HG02610 (cell line): ENCODE measurements around the gene TRPV4.

Experiments
- ATAC-seq: cut with Tn5 transposase; IDR thresholded peaks from one replicate; pipeline ENCODE4 v1.9.1; 2021; ENCODE audit warnings: mild to moderate bottlenecking, moderate library complexity; ENCODE audit not compliant: unreplicated experiment

TRPV4 gene

GRCh38 chr12:109808876-109809646 is 24.1 kb downstream of the TRPV4 start:
- ATAC-seq: no peak

GRCh38 chr12:109807954-109808643 is 25.1 kb downstream of the TRPV4 start:
- ATAC-seq: no peak

- ATAC-seq: no peak
Measured at GRCh38 chr12:109804820-109805761, 28.1 kb downstream of the TRPV4 start.

GRCh38 chr12:109803678-109804077 is 29.5 kb downstream of the TRPV4 start:
- ATAC-seq: no peak

- no peak for ATAC-seq
Measured at GRCh38 chr12:109802828-109803227, 30.4 kb downstream of the TRPV4 start.

GRCh38 chr12:109800536-109800935 is 32.7 kb downstream of the TRPV4 start:
- ATAC-seq: no peak

GRCh38 chr12:109798691-109799090 is 34.5 kb downstream of the TRPV4 start:
- no peak for ATAC-seq

GRCh38 chr12:109797905-109798669 is 35.1 kb downstream of the TRPV4 start:
- no peak for ATAC-seq

GRCh38 chr12:109796057-109796456 is 37.1 kb downstream of the TRPV4 start:
- no peak for ATAC-seq

- ATAC-seq: no peak
Measured at GRCh38 chr12:109795023-109795422, 38.2 kb downstream of the TRPV4 start.

GRCh38 chr12:109793826-109794501 is 39.2 kb downstream of the TRPV4 start:
- no peak for ATAC-seq

GRCh38 chr12:109793411-109793810 is 39.8 kb downstream of the TRPV4 start:
- no peak for ATAC-seq

GRCh38 chr12:109792992-109793391 is 40.2 kb downstream of the TRPV4 start:
- ATAC-seq: no peak

- ATAC-seq: no peak
Measured at GRCh38 chr12:109789526-109790048, 43.6 kb downstream of the TRPV4 start.

GRCh38 chr12:109786799-109787198 is 46.4 kb downstream of the TRPV4 start:
- ATAC-seq: no peak

GRCh38 chr12:109785854-109786253 is 47.3 kb downstream of the TRPV4 start:
- no peak for ATAC-seq

- ATAC-seq: no peak
Measured at GRCh38 chr12:109783965-109784244, 49.3 kb downstream of the TRPV4 start.

- no peak for ATAC-seq
Measured at GRCh38 chr12:109783135-109783964, 49.8 kb downstream of the TRPV4 start.

- no peak for ATAC-seq
Measured at GRCh38 chr12:109782326-109782703, 50.9 kb downstream of the TRPV4 start.
